GM23338 (cell line): Measurements from ENCODE around the gene FOCAD. TPM values are rescaled to one million over a fixed set of nuclear protein-coding genes. Genes with fewer than 3 reads are reported as not detected.

Source experiments
- ATAC-seq: fragments of 200-7000 bp; cut with Tn5 transposase; 3 replicates; pipeline ENCODE4 v1.9.1; 2020
- DNase-seq: peaks from one replicate; pipeline ENCODE4 v3.0.0-alpha.2; 2015; ENCODE audit warnings: low spot score
- H2AFZ ChIP-seq: fragments of 200-600 bp; sonication (generic); 2 replicates; pipeline ENCODE4 v1.8.0; 2016; ENCODE audit warnings: antibody characterized with exemption, mild to moderate bottlenecking, moderate library complexity
- H3F3A ChIP-seq: fragments of 200-600 bp; sonication (generic); replicated peaks from 2 replicates; pipeline ENCODE4 v1.8.0; 2017; ENCODE audit warnings: antibody characterized with exemption, mixed run types, low read depth
- H3K27ac ChIP-seq: fragments of 200-600 bp; sonication (generic); 2 replicates; pipeline ENCODE4 v1.6.1; 2016; ENCODE audit warnings: low read depth
- H3K27me3 ChIP-seq: fragments of 200-600 bp; sonication (generic); 2 replicates; pipeline ENCODE4 v1.8.0; 2016; ENCODE audit warnings: mild to moderate bottlenecking, mixed run types, moderate library complexity; ENCODE audit not compliant: insufficient read depth
- H3K36me3 ChIP-seq: fragments of 200-600 bp; sonication (generic); 2 replicates; pipeline ENCODE4 v1.8.0; 2016; ENCODE audit warnings: mild to moderate bottlenecking; ENCODE audit not compliant: insufficient read depth
- H3K4me1 ChIP-seq: fragments of 200-600 bp; sonication (generic); 2 replicates; pipeline ENCODE4 v1.8.0; 2016; ENCODE audit warnings: mild to moderate bottlenecking, moderate library complexity; ENCODE audit not compliant: insufficient read depth
- H3K4me2 ChIP-seq: fragments of 200-600 bp; sonication (generic); 2 replicates; pipeline ENCODE4 v1.7.1; 2017; ENCODE audit warnings: mixed run types
- H3K4me3 ChIP-seq: fragments of 200-600 bp; sonication (generic); 2 replicates; pipeline ENCODE4 v1.6.1; 2016; ENCODE audit warnings: mixed run types
- H3K79me2 ChIP-seq: fragments of 200-600 bp; sonication (generic); replicated peaks from 2 replicates; pipeline ENCODE4 v1.8.0; 2017; ENCODE audit warnings: mild to moderate bottlenecking; ENCODE audit not compliant: insufficient read depth
- H3K9me2 ChIP-seq: fragments of 200-600 bp; sonication (generic); 2 replicates; pipeline ENCODE4 v1.8.0; 2017; ENCODE audit not compliant: insufficient read depth
- H4K20me1 ChIP-seq: fragments of 200-600 bp; sonication (generic); replicated peaks from 2 replicates; pipeline ENCODE4 v1.8.0; 2017; ENCODE audit warnings: mild to moderate bottlenecking; ENCODE audit not compliant: insufficient read depth
- H3K27ac Mint-ChIP-seq: 2 replicates; pipeline ENCODE4 v1.8.0; 2020; ENCODE audit warnings: inconsistent platforms, mild to moderate bottlenecking, moderate library complexity, mixed read lengths
- H3K27me3 Mint-ChIP-seq: 3 replicates; pipeline ENCODE4 v1.8.0; 2022; ENCODE audit warnings: low read depth, mild to moderate bottlenecking, moderate library complexity, mixed read lengths, inconsistent platforms; ENCODE audit not compliant: insufficient read depth, poor library complexity
- H3K36me3 Mint-ChIP-seq: 3 replicates; pipeline ENCODE4 v1.8.0; 2021; ENCODE audit warnings: low read depth, mild to moderate bottlenecking, inconsistent platforms, moderate library complexity, mixed read lengths
- H3K4me1 Mint-ChIP-seq: 3 replicates; pipeline ENCODE4 v1.8.0; 2020; ENCODE audit warnings: mild to moderate bottlenecking, inconsistent platforms, mixed read lengths
- H3K4me3 Mint-ChIP-seq: 3 replicates; pipeline ENCODE4 v1.8.0; 2021; ENCODE audit warnings: moderate library complexity, mild to moderate bottlenecking, inconsistent platforms, mixed read lengths
- H3K9me3 Mint-ChIP-seq: 3 replicates; pipeline ENCODE4 v1.8.0; 2020; ENCODE audit warnings: moderate library complexity, mild to moderate bottlenecking, inconsistent platforms, mixed read lengths
- CREB1 ChIP-seq: fragments of 250-450 bp; sonication (Bioruptor Pico); IDR thresholded peaks from 2 replicates; pipeline ENCODE4 v1.5.0; 2020; ENCODE audit warnings: low read depth, mild to moderate bottlenecking, moderate library complexity
- CTCF ChIP-seq, 2 experiments: fragments of 200-600 bp in 1 of 2; sonication (generic) in 1 of 2; conservative IDR thresholded peaks; 2 replicates each; pipeline versions ENCODE4 v1.5.1 to v1.6.1; 2016 to 2017; ENCODE audit warnings: antibody characterized with exemption in 2 of 2, low read depth in 2 of 2, mild to moderate bottlenecking in 2 of 2, moderate library complexity in 1 of 2
- ETS1 ChIP-seq: IDR thresholded peaks from 2 replicates; pipeline ENCODE4 v1.6.1; 2016; ENCODE audit warnings: antibody characterized with exemption
- EZH2 ChIP-seq: fragments of 200-600 bp; sonication (generic); IDR thresholded peaks from one replicate; pipeline ENCODE4 v1.8.0; 2017; ENCODE audit warnings: antibody characterized with exemption, mild to moderate bottlenecking, low read depth; ENCODE audit not compliant: unreplicated experiment
- EZH2phosphoT487 ChIP-seq: fragments of 200-600 bp; sonication (generic); IDR thresholded peaks from one replicate; pipeline ENCODE4 v1.8.1; 2018; ENCODE audit warnings: antibody characterized with exemption; ENCODE audit not compliant: unreplicated experiment
- JUNB ChIP-seq: IDR thresholded peaks from one replicate; pipeline ENCODE4 v1.6.1; 2016; ENCODE audit warnings: antibody characterized with exemption; ENCODE audit not compliant: unreplicated experiment
- NANOG ChIP-seq: IDR thresholded peaks from 2 replicates; pipeline ENCODE4 v1.6.1; 2016; ENCODE audit warnings: antibody characterized with exemption, borderline replicate concordance
- POLR2AphosphoS5 ChIP-seq: IDR thresholded peaks from 2 replicates; pipeline ENCODE4 v1.6.1; 2016; ENCODE audit warnings: antibody characterized with exemption, low read depth
- STAT1 ChIP-seq: IDR thresholded peaks from one replicate; pipeline ENCODE4 v1.6.1; 2016; ENCODE audit warnings: antibody characterized with exemption; ENCODE audit not compliant: unreplicated experiment
- ZNF114 ChIP-seq: fragments of 250-450 bp; sonication (Bioruptor Pico); IDR thresholded peaks from 2 replicates; pipeline ENCODE4 v1.5.0; 2020; ENCODE audit warnings: mild to moderate bottlenecking, moderate library complexity
- ZNF331 ChIP-seq: fragments of 250-450 bp; sonication (Bioruptor Pico); IDR thresholded peaks from 2 replicates; pipeline ENCODE4 v1.5.0; 2020; ENCODE audit warnings: low read depth, mild to moderate bottlenecking, moderate library complexity
- polyA plus RNA-seq: library from polyadenylated mRNA; unstranded; fragments of >200 nt; fragmentation: Nextera tagmentation; extraction: Ambion mirVana; gene quantifications from 2 replicates; pipeline ENCODE4 v1.2.1, GENCODE V29; 2016
- total RNA-seq: library from RNA; depleted of rRNA; stranded (reverse); fragments of >200 nt; shearing (Covaris generic); gene quantifications from 2 replicates; pipeline ENCODE4 v1.2.3, GENCODE V29; 2014
- TF ChIP-seq, protein P1 (sequence below): IDR thresholded peaks from one replicate; pipeline ENCODE4 v1.6.1; 2018; ENCODE audit warnings: antibody characterized with exemption; ENCODE audit not compliant: unreplicated experiment

Gene FOCAD
- total and polyA plus RNA-seq, 2 experiments from 2014 or later: 13.7 to 66.5 TPM

DNA sequence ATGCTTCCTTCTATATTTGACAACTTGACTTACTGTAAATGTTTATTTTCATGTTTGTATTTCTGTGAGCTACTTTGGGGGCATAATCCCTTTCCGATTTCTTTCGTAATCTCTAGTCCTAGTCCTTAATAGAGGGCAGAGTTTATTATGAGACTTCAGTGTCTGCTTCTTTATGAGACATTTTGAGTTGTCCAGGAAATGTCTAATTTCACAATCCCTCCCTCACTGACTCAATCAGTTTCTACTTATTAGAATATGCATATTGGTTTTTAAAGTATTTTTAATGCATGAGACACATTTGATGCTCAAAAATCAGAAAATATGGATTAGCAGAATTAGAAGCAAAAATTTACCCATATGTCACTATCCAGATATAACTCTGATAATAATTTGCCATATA lies 160.9 kb downstream of the FOCAD start:
- DNase-seq (no peak), ATAC-seq (no peak)

More for the DNA sequence above, 160.9 kb downstream of the FOCAD start:
- H3K9me2 ChIP-seq: no peaks in the 10 kb centered on the region
- no peaks in the 10 kb centered on the region for H4K20me1 ChIP-seq
- Mint-ChIP-seq H3K4me1 (peaks cover 3% of the 10 kb centered on the region; the same call in 1 of the 3 replicates), H3K4me3 (no peak overlapping the region), H3K27me3 (no peaks in the 10 kb centered on the region), H3K27ac (no peak overlapping the region), H3K36me3 (no peaks in the 10 kb centered on the region), H3K9me3 (no peaks in the 10 kb centered on the region)
- no peaks in the 10 kb centered on the region for H3K4me1 ChIP-seq
- no peak for TF ChIP-seq ETS1
- TF ChIP-seq, protein P1, sequence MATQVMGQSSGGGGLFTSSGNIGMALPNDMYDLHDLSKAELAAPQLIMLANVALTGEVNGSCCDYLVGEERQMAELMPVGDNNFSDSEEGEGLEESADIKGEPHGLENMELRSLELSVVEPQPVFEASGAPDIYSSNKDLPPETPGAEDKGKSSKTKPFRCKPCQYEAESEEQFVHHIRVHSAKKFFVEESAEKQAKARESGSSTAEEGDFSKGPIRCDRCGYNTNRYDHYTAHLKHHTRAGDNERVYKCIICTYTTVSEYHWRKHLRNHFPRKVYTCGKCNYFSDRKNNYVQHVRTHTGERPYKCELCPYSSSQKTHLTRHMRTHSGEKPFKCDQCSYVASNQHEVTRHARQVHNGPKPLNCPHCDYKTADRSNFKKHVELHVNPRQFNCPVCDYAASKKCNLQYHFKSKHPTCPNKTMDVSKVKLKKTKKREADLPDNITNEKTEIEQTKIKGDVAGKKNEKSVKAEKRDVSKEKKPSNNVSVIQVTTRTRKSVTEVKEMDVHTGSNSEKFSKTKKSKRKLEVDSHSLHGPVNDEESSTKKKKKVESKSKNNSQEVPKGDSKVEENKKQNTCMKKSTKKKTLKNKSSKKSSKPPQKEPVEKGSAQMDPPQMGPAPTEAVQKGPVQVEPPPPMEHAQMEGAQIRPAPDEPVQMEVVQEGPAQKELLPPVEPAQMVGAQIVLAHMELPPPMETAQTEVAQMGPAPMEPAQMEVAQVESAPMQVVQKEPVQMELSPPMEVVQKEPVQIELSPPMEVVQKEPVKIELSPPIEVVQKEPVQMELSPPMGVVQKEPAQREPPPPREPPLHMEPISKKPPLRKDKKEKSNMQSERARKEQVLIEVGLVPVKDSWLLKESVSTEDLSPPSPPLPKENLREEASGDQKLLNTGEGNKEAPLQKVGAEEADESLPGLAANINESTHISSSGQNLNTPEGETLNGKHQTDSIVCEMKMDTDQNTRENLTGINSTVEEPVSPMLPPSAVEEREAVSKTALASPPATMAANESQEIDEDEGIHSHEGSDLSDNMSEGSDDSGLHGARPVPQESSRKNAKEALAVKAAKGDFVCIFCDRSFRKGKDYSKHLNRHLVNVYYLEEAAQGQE: no peak
- TF ChIP-seq EZH2: no peak
- no peak for TF ChIP-seq POLR2AphosphoS5
- TF ChIP-seq JUNB: no peak
- no peak for TF ChIP-seq NANOG
- TF ChIP-seq CREB1 (CRISPR knock-in tag): no peak
- TF ChIP-seq ZNF114 (CRISPR knock-in tag): no peak
- no peak for TF ChIP-seq STAT1
- no peak for TF ChIP-seq EZH2phosphoT487
- no peak for TF ChIP-seq ZNF331 (CRISPR knock-in tag)
- TF ChIP-seq CTCF (conservative IDR thresholded peaks at IDR 0.05; ENCODE audit: low read depth in 2 of 2): no peak
- no peaks in the 10 kb centered on the region for H3K79me2 ChIP-seq
- no peaks in the 10 kb centered on the region for H3K27me3 ChIP-seq
- no peaks in the 10 kb centered on the region for H3K36me3 ChIP-seq
- no peak overlapping the region for H2AFZ ChIP-seq
- no peak overlapping the region for H3K27ac ChIP-seq
- no peaks in the 10 kb centered on the region for H3F3A ChIP-seq
- no peak overlapping the region for H3K4me2 ChIP-seq
- no peak overlapping the region for H3K4me3 ChIP-seq
